Myocyte (in vitro differentiated cells): ENCODE results near the gene ISG20. TPM values are rescaled to one million over a fixed set of nuclear protein-coding genes. Genes with fewer than 3 reads are reported as not detected.
A peak's percentile ranks its signal among the peaks of the same experiment; 100 is the strongest.

ENCODE experiments used
- DNase-seq: peaks from one replicate; pipeline ENCODE4 v3.0.0-alpha.2; 2012; ENCODE audit warnings: low read depth
- polyA plus RNA-seq: library from polyadenylated mRNA; unstranded; fragments of >200 nt; gene quantifications from one replicate; pipeline ENCODE4 v1.2.1, GENCODE V29; 2012; ENCODE audit warnings: missing spikeins
- total RNA-seq: library from RNA; depleted of rRNA; stranded (reverse); fragments of >200 nt; gene quantifications from 2 replicates; pipeline ENCODE4 v1.2.3, GENCODE V29; 2014

Gene ISG20
- 0.16 and 0.29 TPM in 2 replicates for total RNA-seq
- polyA plus RNA-seq, result 0.95 TPM

- DNase-seq, result peak; percentile 94
These were observed at the start of gene ISG20 for GRCh38 chr15:88638626-88639372. Gene ISG20, plus strand, starts transcription at chr15:88639016. Its CDS starts 351 bp downstream, at chr15:88639367.

DNA sequence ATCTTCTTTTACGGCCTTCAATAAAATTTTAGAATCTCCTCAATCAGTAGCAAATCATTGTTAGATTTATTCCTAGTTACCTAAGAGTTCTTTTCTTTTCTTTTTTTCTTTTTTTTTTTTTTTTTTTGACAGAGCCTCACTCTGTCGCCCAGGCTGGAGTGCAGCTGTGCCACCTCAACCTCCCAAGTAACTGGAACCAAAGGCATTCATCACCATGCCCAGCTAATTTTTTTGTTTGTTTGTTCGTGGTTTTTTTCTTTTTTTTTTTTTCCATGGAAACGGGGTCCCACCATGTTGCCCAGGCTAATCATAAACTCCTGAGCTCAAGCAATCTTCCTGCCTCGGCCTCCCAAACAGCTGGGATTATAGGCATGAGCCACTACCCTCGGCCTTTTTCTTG lies 48.1 kb upstream of the ISG20 start:
- no peak for DNase-seq

- no peak for DNase-seq
These were observed 47.4 kb upstream of the ISG20 start for GRCh38 chr15:88591384-88591783.

DNA sequence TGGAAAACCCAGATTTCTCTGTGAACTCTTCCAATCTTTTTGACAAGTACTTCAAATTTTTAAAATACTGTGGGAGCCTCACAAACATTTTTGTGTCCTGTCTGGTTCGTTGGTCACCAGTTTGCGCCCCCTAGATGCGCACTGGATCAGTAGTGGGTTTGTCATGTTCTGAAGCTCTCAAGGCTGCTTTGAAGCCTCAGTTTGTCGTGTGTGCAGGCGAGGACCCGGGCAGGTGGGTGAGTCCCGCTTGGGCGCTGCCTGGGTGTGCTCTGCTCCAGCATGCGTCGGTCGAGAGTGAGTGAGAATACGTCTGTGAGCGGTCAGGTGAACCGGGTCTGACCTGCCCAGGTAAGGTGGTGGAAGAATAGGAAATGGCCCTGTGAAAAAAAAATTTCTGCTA lies 34.9 kb upstream of the ISG20 start:
- DNase-seq, result no peak

DNA sequence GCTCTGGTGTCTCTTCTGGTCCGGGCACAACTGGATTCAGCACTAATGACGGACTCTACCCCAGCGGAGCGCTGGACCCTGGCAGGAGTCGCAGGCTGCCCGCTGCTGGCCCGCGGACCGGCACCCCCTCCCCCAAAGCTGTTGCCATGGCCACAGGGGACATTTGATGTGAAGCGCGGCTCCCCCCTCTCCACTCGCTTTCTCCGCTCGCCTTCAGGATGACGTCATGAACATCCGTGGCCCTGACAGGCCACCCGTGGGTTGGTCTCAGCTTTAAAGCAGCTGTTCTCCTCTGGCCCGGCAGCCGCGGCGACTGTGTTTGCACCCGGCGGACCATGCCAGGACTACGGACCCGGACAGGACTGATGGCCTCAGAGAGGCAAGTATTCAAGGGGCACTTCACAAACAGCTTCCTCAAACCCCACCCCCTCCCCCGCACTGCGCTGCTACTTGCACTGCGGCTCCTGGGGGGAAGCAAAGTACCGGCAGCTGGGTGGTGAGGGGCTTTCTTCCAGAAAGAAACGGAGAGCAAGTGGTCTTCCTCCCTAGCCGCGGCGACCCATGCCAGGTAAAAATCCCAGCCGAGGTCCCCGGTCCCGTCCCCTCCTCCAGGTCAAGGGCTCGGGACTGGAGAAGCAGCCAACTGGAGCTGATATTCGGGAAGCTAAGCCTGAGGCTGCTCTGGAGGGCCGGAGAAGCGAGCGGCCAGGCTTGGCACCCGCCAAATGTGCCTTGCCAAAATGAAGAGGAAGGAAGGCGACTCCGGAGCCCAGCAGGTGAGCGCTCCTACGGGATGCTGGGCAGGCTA lies 34.2 kb upstream of the ISG20 start:
- DNase-seq, result peak; percentile 12

- DNase-seq, result peak; percentile 61
These were observed 33.4 kb upstream of the ISG20 start for GRCh38 chr15:88605189-88606069.

DNA sequence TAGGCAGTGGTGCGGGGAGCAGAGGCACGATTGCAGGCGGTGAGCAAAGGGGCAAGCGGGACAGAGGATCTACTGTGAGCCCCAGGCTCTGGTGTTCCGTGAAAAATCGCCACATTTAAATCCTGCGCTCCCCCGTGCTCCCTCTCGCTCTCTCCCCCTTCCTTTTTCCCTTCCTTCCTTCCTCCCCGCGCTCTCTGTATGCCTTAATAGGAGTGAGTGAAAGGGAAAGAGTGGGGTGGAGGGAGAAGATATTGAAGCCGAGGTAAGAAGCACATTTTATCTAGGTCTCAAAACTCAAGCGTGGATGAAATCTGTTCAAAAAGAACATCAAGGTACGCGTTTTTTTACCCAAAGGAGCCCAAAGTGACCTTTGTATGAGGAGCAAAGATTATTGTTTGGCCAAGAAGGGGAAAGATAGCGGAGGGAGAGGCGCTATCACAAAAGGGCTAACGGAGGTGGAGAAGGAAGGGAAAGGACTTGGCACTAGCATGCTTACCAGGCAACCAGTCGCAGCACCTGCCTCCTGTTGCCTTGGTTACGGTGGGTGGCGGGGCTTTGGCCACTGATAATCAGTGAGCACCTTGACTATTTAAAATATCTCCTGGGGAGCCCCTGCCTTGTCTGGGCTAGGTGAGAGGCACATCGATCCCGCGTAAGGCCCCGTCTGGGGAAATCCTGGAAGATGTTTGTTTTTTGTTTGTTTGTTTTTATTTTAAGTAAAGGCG lies 32.6 kb upstream of the ISG20 start:
- no peak for DNase-seq

DNA sequence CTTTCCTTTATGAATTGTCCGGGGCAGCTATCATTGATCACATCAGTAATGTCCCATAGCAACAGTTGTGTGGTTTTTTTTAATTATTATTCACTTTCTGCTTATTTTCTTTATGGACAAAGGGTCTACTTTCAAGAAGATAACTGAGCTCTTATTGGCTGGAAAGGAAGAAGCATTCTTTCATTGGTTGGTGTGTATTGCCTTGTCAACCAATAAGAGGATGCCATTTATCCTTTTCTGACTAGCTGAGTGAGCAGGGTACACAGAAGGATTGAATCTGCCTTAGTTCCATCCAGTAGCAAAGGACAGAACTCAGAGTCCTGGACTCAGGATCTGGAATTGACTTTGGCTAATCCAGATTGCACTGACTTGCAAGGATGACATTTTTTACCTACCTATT lies 30.9 kb upstream of the ISG20 start:
- no peak for DNase-seq

DNA sequence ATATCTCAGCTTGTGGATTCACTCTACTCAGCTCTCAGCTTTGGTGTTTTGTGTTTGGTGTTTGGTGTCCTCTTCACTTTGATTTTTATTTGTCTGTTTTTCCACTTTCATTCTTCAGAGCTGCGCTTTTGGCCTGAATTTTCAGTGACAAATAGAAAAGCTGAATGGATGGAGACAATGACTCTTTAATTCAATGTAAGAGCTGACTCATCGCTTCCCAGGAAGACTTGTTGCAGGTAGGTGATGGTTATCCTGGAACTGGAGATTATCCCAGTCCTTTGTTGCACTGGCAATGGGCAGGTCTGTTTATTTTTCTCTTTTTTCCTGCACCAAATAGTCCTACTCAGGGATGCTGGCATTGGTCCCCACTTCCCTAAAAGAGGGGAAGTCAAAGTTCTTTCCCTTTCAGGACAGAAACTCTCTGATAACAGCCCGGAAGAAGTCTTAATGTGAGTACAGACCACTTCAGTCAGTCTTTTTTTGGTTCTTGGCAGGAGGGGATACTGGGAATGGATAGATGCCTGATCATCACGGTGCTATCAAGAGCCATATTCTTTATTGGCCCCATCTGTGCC lies 30.1 kb upstream of the ISG20 start:
- no peak for DNase-seq

- DNase-seq, result no peak
These were observed 29.3 kb upstream of the ISG20 start for GRCh38 chr15:88609344-88610090.

DNA sequence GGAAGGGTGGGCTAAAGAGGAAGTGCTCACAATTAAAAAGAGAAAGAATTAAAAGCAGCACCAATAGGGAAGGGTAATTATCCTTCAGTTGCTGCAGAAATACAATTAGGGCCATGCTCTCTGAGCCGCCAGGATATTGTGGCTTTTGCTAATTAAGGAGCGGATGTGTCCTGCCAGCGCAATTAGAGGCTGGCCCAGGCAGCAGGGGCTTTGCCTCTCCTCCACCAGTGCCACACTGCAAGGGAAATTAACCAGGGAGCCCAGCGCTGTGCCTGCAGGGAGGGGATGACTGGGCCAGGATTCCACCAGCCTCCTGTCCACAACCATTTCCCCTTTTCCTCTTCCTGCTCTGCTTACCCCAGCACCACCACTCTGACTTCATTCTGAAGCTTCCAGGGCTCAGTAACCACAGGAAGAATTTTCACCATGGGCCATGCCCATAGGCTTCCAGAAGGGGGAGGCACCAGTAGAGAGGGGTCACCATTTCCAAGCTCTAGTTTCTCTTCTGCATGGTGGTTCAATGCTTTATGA lies 28.1 kb upstream of the ISG20 start:
- DNase-seq, result no peak

DNA sequence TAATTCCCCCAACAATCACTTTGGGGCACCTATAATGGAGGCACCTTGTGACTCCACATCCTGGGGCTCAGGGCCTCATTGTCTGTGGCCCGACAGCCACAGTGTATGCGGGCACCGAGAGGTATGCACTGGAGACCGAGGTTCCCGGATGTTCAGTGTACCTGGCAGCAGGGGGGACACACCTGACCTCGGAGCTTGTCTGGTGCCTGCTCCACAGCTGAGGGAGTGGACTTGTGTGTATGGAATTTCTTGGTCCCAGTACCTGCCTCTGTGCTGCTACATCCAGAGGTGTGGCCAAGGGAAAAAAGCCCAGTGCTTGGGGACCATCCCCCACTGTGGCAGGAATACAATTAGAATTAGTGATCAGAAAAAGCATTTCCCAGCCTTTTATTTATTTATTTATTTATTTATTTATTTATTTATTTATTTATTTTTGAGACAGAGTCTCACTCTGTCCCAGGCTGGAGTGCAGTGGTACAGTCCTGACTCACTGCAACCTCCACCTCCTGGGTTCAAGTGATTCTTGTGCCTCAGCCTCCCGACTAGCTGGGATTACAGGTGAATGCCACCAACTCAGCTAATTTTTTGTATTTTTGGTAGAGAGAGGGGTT lies 26.5 kb upstream of the ISG20 start:
- no peak for DNase-seq

GRCh38 chr15:88613074-88613944 lies 25.5 kb upstream of the ISG20 start:
- no peak for DNase-seq

GRCh38 chr15:88615303-88616107 lies 23.3 kb upstream of the ISG20 start:
- DNase-seq, result no peak

- no peak for DNase-seq
These were observed 22.6 kb upstream of the ISG20 start for GRCh38 chr15:88616240-88616639.

DNA sequence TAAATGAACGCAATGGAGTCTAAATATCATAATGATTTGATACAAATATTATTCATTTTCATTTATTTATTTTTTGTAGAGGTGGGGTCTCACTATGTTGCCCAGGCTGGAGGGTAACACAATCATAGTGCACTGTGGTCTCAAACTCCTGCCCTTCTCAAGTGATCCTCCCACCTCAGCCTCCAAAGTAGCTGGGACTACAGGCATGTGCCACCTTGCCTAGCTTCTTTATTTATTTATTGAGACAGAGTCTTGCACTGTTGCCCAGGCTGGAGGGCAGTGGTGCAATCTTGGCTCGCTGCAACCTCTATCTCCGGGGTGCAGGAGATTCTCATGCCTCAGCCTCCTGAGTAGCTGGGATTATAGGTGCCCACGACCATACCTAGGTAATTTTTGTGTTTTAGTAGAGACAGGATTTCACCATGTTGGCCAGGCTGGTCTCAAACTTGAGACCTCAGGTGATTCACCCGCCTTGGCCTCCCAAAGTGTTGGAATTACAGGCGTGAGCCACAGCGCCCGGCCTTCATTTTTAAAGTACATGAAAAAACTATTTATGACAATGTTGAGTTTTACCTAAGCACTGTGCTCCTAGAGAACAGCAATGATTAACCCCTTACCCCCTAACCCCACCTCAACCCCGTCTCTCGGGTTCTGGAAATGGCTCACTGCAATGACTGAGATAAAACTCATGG lies 21.6 kb upstream of the ISG20 start:
- no peak for DNase-seq

DNA sequence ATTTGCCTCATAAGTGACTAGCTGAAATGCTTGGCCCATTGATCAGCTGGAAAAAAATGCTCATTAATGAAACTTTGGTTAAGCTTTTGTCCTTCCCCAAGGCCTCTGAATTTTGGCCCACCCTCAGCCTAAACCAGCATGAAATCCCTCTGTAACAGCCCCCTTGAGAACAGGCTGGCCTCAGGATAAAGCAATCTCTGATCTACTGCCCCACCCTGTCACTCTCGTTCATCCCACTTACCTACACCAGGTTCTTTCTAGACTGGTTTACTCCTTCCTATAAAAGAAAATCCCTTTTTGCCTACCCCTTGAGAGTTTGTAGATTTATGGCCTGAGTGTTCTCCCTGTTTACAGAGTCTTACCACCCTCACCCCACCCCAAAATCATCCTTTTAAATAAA lies 21.0 kb upstream of the ISG20 start:
- no peak for DNase-seq
